B cell (primary cell): ENCODE results near the gene SFTPA2. TPM values are rescaled to one million over a fixed set of nuclear protein-coding genes. Genes with fewer than 3 reads are reported as not detected.
"Not testable (repeated sequence)": the region's sequence is repeated elsewhere in the genome, so short reads cannot be mapped to it uniquely, and the experiment has no call there.

ENCODE experiments used
- ATAC-seq: fragments of 200-7000 bp; cut with Tn5 transposase; one replicate; pipeline ENCODE4 v1.10.0; 2021; ENCODE audit warnings: low read depth, mild to moderate bottlenecking, moderate number of reproducible peaks, moderate library complexity
- CTCF ChIA-PET: fragments of 350-600 bp; sonication (Branson Sonifier 250); formaldehyde crosslinking; loops from one replicate; lab custom pipeline; 2021; ENCODE audit warnings: antibody characterized with exemption, inconsistent platforms; lab: Charles Lee
- POLR2A ChIA-PET: fragments of 350-600 bp; sonication (Branson Sonifier 250); formaldehyde crosslinking; loops from one replicate; lab custom pipeline; 2021; ENCODE audit warnings: antibody characterized with exemption; lab: Charles Lee
- DNase-seq: peaks from one replicate; pipeline ENCODE4 v3.0.0; 2013
- H2AFZ ChIP-seq: 2 replicates; pipeline ENCODE4 v1.6.1; 2012; ENCODE audit warnings: mild to moderate bottlenecking, low read depth, low read length; ENCODE audit not compliant: insufficient read depth, poor library complexity, severe bottlenecking
- H3K27ac ChIP-seq, 2 donors: 1 replicate in 1 of 2; 2 replicates in 1 of 2; pipeline ENCODE4 v1.5.1; 2012 to 2013; ENCODE audit warnings: low read length in 2 of 2, mild to moderate bottlenecking in 2 of 2, moderate library complexity in 1 of 2
- H3K27me3 ChIP-seq, 4 experiments: fragments of 200-600 bp in 1 of 4; sonication (generic) in 1 of 4; replicated peaks in 1 of 4; 1 replicate in 2 of 4; 2 replicates in 2 of 4; pipeline versions ENCODE4 v1.6.1 to v1.7.0; 2013 to 2016; ENCODE audit warnings: low read length in 3 of 4, mild to moderate bottlenecking in 2 of 4, mixed read lengths in 1 of 4, moderate library complexity in 1 of 4; ENCODE audit not compliant: insufficient read depth in 4 of 4, control insufficient read depth in 3 of 4; ENCODE audit errors: control extremely low read depth in 1 of 4
- H3K36me3 ChIP-seq, 2 experiments: replicated peaks in 1 of 2; 1 replicate in 1 of 2; 2 replicates in 1 of 2; pipeline versions ENCODE4 v1.6.1 to v1.7.1; 2013; ENCODE audit warnings: low read length in 1 of 2; ENCODE audit not compliant: insufficient read depth in 2 of 2, control insufficient read depth in 1 of 2; ENCODE audit errors: control extremely low read depth in 1 of 2, extremely low read depth in 1 of 2
- H3K4me1 ChIP-seq, 2 donors: fragments of 200-600 bp in 1 of 2; sonication (generic) in 1 of 2; 1 replicate in 1 of 2; 2 replicates in 1 of 2; pipeline versions ENCODE4 v1.5.1 to v1.6.1; 2013 to 2017; ENCODE audit warnings: low read length in 2 of 2; ENCODE audit not compliant: control insufficient read depth in 2 of 2, insufficient read depth in 2 of 2
- H3K4me2 ChIP-seq: replicated peaks from 2 replicates; pipeline ENCODE3; 2012; ENCODE audit warnings: mild to moderate bottlenecking, low read depth, low read length; ENCODE audit not compliant: poor library complexity, severe bottlenecking
- H3K4me3 ChIP-seq, 5 experiments: fragments of 200-600 bp in 1 of 5; sonication (generic) in 1 of 5; 1 replicate in 3 of 5; 2 replicates in 2 of 5; pipeline versions ENCODE4 v1.5.1 to v1.7.0; 2011 to 2016; ENCODE audit warnings: low read length in 4 of 5, mild to moderate bottlenecking in 4 of 5, low read depth in 2 of 5, control low read depth in 1 of 5, moderate library complexity in 1 of 5; ENCODE audit not compliant: insufficient read depth in 1 of 5; ENCODE audit errors: control extremely low read depth in 1 of 5, extremely low read depth in 1 of 5
- H3K79me2 ChIP-seq: fragments of 200-600 bp; sonication (generic); one replicate; pipeline ENCODE4 v1.6.0; 2016; ENCODE audit warnings: low read length; ENCODE audit not compliant: control insufficient read depth, insufficient read depth
- H3K9ac ChIP-seq: fragments of 200-600 bp; sonication (generic); 2 replicates; pipeline ENCODE4 v1.6.1; 2017; ENCODE audit warnings: mild to moderate bottlenecking, low read length, moderate library complexity
- H3K9me3 ChIP-seq, 3 donors: one replicate each; pipeline versions ENCODE4 v1.6.1 to v1.7.1; 2013; ENCODE audit warnings: low read length in 2 of 3; ENCODE audit not compliant: control insufficient read depth in 2 of 3, insufficient read depth in 1 of 3; ENCODE audit errors: control extremely low read depth in 1 of 3
- H4K20me1 ChIP-seq: 2 replicates; pipeline ENCODE4 v1.6.0; 2012; ENCODE audit warnings: mild to moderate bottlenecking, low read length; ENCODE audit not compliant: insufficient read depth, control insufficient read depth, poor library complexity, severe bottlenecking
- H3K27ac Mint-ChIP-seq: one replicate; pipeline ENCODE4 v1.8.0; 2021; ENCODE audit warnings: mixed read lengths
- H3K27me3 Mint-ChIP-seq: one replicate; pipeline ENCODE4 v1.8.0; 2021; ENCODE audit warnings: mixed read lengths
- H3K4me1 Mint-ChIP-seq: one replicate; pipeline ENCODE4 v1.8.0; 2021; ENCODE audit warnings: mixed read lengths
- H3K4me3 Mint-ChIP-seq: one replicate; pipeline ENCODE4 v1.8.0; 2021; ENCODE audit warnings: mixed read lengths
- H3K9me3 Mint-ChIP-seq: one replicate; pipeline ENCODE4 v1.8.0; 2022; ENCODE audit warnings: mixed read lengths; ENCODE audit not compliant: insufficient read depth
- WGBS: methylation state at CpG from one replicate; pipeline ENCODE4 v1.1.5; 2013; ENCODE audit warnings: missing lambda C conversion rate; ENCODE audit not compliant: insufficient coverage; 5-methylcytosine and 5-hydroxymethylcytosine counted together
- intact Hi-C: fragments of 100-400 bp; cut with micrococcal nuclease; formaldehyde crosslinking; loops from one replicate; pipeline ENCODE4 v1.10.0; 2022
- polyA plus RNA-seq: library from polyadenylated mRNA; depleted of rRNA; stranded (reverse); fragments of >200 nt; gene quantifications from 2 replicates; pipeline ENCODE4 v1.2.3, GENCODE V29; 2012
- total RNA-seq, 2 donors: library from RNA; stranded (reverse); fragments of 120-200 nt in 1 of 2; gene quantifications; 1 replicate in 1 of 2; 2 replicates in 1 of 2; pipeline versions ENCODE4 v1.2.3 to v1.2.4, GENCODE V29; 2013 to 2022

Gene SFTPA2
- total and polyA plus RNA-seq, 2 donors (not counting 1 experiment from before 2014, with no cell fraction given): not detected

DNA sequence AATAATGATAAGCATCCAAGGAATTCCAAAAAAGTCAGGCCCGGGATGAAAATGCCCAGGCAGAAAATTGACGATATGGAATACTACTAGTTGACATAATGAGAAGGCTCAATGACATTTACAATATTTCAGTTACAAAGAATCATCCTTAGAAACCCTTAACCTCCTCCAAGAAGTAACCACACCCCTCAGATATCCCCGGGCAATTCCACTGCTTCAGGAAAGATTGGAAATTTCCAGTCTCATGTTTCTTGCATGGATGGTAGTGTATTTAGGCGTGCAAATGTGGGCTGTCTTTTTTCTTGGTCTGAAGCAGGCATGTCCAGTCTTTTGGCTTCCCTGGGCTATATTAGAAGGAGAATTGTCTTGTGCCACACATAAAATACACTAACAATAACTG lies 42.6 kb downstream of the SFTPA2 start:
- CTCF ChIA-PET, ATAC-seq, H3K79me2 ChIP-seq: not testable (repeated sequence)

DNA sequence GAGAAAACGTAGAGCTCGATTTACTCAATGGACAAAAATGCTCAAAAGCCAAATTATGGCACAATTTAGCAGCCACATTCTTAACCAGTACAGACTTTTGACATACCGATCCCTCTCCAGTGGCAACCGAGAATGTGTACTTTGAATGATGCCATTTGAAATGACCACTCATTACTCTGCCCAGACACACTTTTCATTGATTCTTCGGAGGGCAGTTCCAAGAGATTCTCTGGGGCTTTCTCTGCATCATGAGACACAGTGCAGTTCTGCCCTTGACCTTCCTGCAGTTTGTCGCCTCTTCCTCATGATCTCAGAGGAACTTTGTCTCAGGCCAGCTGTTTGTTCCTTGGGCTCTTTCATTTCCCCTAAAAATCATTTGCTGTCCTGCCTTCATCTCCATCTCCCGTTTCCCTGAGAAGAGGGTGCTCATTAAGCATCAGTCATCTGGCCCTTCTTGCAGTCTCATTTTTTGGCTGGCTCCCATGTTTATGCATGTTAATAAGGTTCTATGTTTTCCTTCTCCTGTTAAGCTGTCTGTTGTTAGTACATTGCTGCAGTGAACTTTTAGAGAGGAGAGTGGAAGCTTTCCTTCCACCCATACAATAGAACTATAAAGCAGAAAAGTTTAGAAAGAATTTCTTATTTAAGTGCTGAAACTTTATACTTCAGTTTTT lies 43.5 kb downstream of the SFTPA2 start:
- H3K27me3 ChIP-seq, H3K79me2 ChIP-seq, H3K27ac Mint-ChIP-seq, H3K4me3 ChIP-seq, H4K20me1 ChIP-seq, ATAC-seq, H3K9ac ChIP-seq, POLR2A ChIA-PET, H3K9me3 ChIP-seq, intact Hi-C loops, H3K36me3 ChIP-seq, DNase-seq, H3K4me1 Mint-ChIP-seq, H3K4me1 ChIP-seq, H3K4me3 Mint-ChIP-seq, CTCF ChIA-PET, H2AFZ ChIP-seq, H3K27ac ChIP-seq, H3K4me2 ChIP-seq, H3K9me3 Mint-ChIP-seq, H3K27me3 Mint-ChIP-seq: not testable (repeated sequence)
- no CpG with 5 or more reads among the region's 7 CpGs for WGBS

More for the DNA sequence above, 42.6 kb downstream of the SFTPA2 start:
- H2AFZ ChIP-seq, H3K27ac Mint-ChIP-seq, H3K27me3 Mint-ChIP-seq, H3K4me1 ChIP-seq, H3K36me3 ChIP-seq, H3K27me3 ChIP-seq, H3K4me2 ChIP-seq, H3K9ac ChIP-seq, H3K9me3 Mint-ChIP-seq, POLR2A ChIA-PET, DNase-seq, H3K9me3 ChIP-seq, H4K20me1 ChIP-seq, H3K4me3 ChIP-seq, H3K4me1 Mint-ChIP-seq, H3K4me3 Mint-ChIP-seq, intact Hi-C loops, H3K27ac ChIP-seq: not testable (repeated sequence)
- WGBS: no CpG with 5 or more reads among the region's 4 CpGs

DNA sequence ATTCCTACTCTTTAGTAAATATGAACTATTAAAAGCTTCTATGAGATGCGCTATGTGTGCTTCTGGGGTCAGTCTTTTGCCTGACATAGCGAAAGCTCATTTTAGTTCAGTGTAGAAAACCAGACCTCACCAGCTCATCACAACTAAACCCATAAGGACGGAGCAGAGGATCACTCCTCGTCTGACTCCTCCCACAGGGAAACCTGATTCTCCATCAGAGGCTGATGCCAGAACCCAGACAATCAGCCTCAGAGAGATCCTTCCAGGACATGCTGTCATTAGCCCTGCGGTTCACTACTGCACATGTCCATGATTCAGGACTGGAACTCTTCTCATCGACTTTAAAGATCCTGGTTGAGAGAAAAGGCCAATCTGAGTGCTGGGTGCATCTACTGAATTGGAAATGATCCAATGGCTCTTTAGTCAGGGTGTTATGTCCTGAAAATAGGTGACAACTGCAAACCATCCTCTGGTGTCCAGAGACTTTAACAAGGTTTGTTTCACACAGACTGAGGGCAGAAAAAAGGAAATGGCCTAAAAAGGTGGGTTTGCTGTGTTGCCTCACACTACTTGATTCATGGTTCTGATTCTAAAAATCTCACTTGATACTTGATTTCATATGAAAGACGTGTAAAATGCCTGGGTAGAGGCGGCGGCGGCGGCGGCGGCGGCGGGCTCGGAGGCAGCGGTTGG lies 48.2 kb downstream of the SFTPA2 start, which contains the start of gene EIF5AL1:
EIF5AL1 (plus strand) TSS at position 643 of the 693 bp plus-strand sequence. CDS start 117 bp downstream, outside the sequence.
- H3K4me1 Mint-ChIP-seq, H3K4me1 ChIP-seq, H3K27ac ChIP-seq, H4K20me1 ChIP-seq, H3K27ac Mint-ChIP-seq, H3K4me2 ChIP-seq, H3K9ac ChIP-seq, H3K4me3 Mint-ChIP-seq, H3K9me3 ChIP-seq, CTCF ChIA-PET, DNase-seq, H3K79me2 ChIP-seq, H3K36me3 ChIP-seq, POLR2A ChIA-PET, intact Hi-C loops, H3K4me3 ChIP-seq, H3K9me3 Mint-ChIP-seq, H3K27me3 ChIP-seq, ATAC-seq, H2AFZ ChIP-seq: not testable (repeated sequence)
- H3K27me3 Mint-ChIP-seq: peaks cover 10% of the 10 kb centered on the region
- no CpG with 5 or more reads among the region's 17 CpGs for WGBS
